ENCODE results near the gene RAB3C. TPM values are rescaled to one million over a fixed set of nuclear protein-coding genes. Genes with fewer than 3 reads are reported as not detected.

The RAB3C gene
- total RNA-seq, 1 donor from 2014 or later: 0.30 TPM

GRCh38 chr5:58803056-58803455 lies 220.2 kb downstream of the RAB3C start:
- Histone ChIP-seq H3K36me3 (no peaks in the 10 kb centered on the region), H3K27ac (no peak overlapping the region), H3K4me3 (no peak overlapping the region), H3K27me3 (ENCODE audit: low read depth) (no peaks in the 10 kb centered on the region), H3K4me1 (no peaks in the 10 kb centered on the region), H3K9me3 (no peaks in the 10 kb centered on the region)
- intact Hi-C loops (cut with DNase I): no loop called here
- DNase-seq: no peak
- TF ChIP-seq CTCF (IDR thresholded peaks at IDR 0.05): no peak
- no peak for ATAC-seq

- Histone ChIP-seq H3K9me3 (no peaks in the 10 kb centered on the region), H3K4me1 (no peaks in the 10 kb centered on the region), H3K27ac (no peak overlapping the region), H3K4me3 (no peak overlapping the region), H3K27me3 (ENCODE audit: low read depth) (no peaks in the 10 kb centered on the region), H3K36me3 (no peaks in the 10 kb centered on the region)
- TF ChIP-seq CTCF (IDR thresholded peaks at IDR 0.05): no peak
- DNase-seq (no peak), ATAC-seq (no peak)
- intact Hi-C loops (cut with DNase I): no loop called here
These were observed 221.4 kb downstream of the RAB3C start for GRCh38 chr5:58804291-58804690.

GRCh38 chr5:58810086-58810485 lies 227.2 kb downstream of the RAB3C start:
- H3K36me3 ChIP-seq: no peaks in the 10 kb centered on the region
- DNase-seq (no peak), ATAC-seq (no peak)
- no peak overlapping the region for H3K27ac ChIP-seq
- TF ChIP-seq CTCF (IDR thresholded peaks at IDR 0.05): no peak
- H3K27me3 ChIP-seq (ENCODE audit: low read depth): no peaks in the 10 kb centered on the region
- H3K4me1 ChIP-seq: no peaks in the 10 kb centered on the region
- intact Hi-C loops (cut with DNase I): no loop called here
- no peak overlapping the region for H3K4me3 ChIP-seq
- no peaks in the 10 kb centered on the region for H3K9me3 ChIP-seq

GRCh38 chr5:58813855-58814254 lies 231.0 kb downstream of the RAB3C start:
- no peak overlapping the region for H3K27ac ChIP-seq
- no peaks in the 10 kb centered on the region for H3K27me3 ChIP-seq (ENCODE audit: low read depth)
- H3K4me3 ChIP-seq: no peak overlapping the region
- ATAC-seq (no peak), DNase-seq (no peak)
- no peaks in the 10 kb centered on the region for H3K4me1 ChIP-seq
- no peak for TF ChIP-seq CTCF (IDR thresholded peaks at IDR 0.05)
- no peaks in the 10 kb centered on the region for H3K36me3 ChIP-seq
- intact Hi-C loops (cut with DNase I): no loop called here
- no peaks in the 10 kb centered on the region for H3K9me3 ChIP-seq

GRCh38 chr5:58816181-58816731 lies 233.4 kb downstream of the RAB3C start:
- no peak for TF ChIP-seq CTCF (IDR thresholded peaks at IDR 0.05)
- Histone ChIP-seq H3K4me1 (no peaks in the 10 kb centered on the region), H3K36me3 (no peaks in the 10 kb centered on the region), H3K4me3 (no peak overlapping the region), H3K27me3 (ENCODE audit: low read depth) (no peaks in the 10 kb centered on the region), H3K27ac (no peak overlapping the region), H3K9me3 (no peaks in the 10 kb centered on the region)
- no peak for DNase-seq
- intact Hi-C loops (cut with DNase I): no loop called here
- ATAC-seq: no peak

- H3K4me3 ChIP-seq: no peak overlapping the region
- H3K4me1 ChIP-seq: no peaks in the 10 kb centered on the region
- TF ChIP-seq CTCF (IDR thresholded peaks at IDR 0.05): no peak
- DNase-seq (no peak), ATAC-seq (no peak)
- no peaks in the 10 kb centered on the region for H3K27me3 ChIP-seq (ENCODE audit: low read depth)
- H3K9me3 ChIP-seq: no peaks in the 10 kb centered on the region
- intact Hi-C loops (cut with DNase I): no loop called here
- H3K36me3 ChIP-seq: no peaks in the 10 kb centered on the region
- no peak overlapping the region for H3K27ac ChIP-seq
These were observed 235.6 kb downstream of the RAB3C start for GRCh38 chr5:58818465-58818864.

Measured in lower lobe of right lung (tissue), 2 donors.